ENCODE measurements around the gene DNAL1. TPM values are rescaled to one million over a fixed set of nuclear protein-coding genes. Genes with fewer than 3 reads are reported as not detected.

The DNAL1 gene
- polyA plus RNA-seq, 2 donors: 1.7 to 2.5 TPM

GRCh38 chr14:73663548-73664212 lies 18.9 kb downstream of the DNAL1 start:
- Histone ChIP-seq H3K27ac (ENCODE audit: low read depth in 2 of 2, low read length in 1 of 2) (no peak overlapping the region), H3K4me1 (ENCODE audit: control insufficient read depth in 2 of 2, insufficient read depth in 2 of 2, low read length in 1 of 2) (no peaks in the 10 kb centered on the region), H3K27me3 (ENCODE audit: control insufficient read depth in 1 of 2, insufficient read depth in 2 of 2, low read length in 2 of 2) (no peaks in the 10 kb centered on the region), H3K36me3 (ENCODE audit: control insufficient read depth in 2 of 2, insufficient read depth in 2 of 2, low read length in 1 of 2) (peaks cover 0 to 3% of the 10 kb centered on the region in 2 donors), H3K4me3 (ENCODE audit: low read depth in 1 of 2, low read length in 2 of 2) (no peak overlapping the region), H3K9me3 (ENCODE audit: control insufficient read depth in 2 of 2, insufficient read depth in 1 of 2, low read depth in 1 of 2, low read length in 1 of 2) (no peaks in the 10 kb centered on the region)

- H3K9me3 ChIP-seq (ENCODE audit: control insufficient read depth in 2 of 2, insufficient read depth in 1 of 2, low read depth in 1 of 2, low read length in 1 of 2): no peaks in the 10 kb centered on the region
- H3K36me3 ChIP-seq (ENCODE audit: control insufficient read depth in 2 of 2, insufficient read depth in 2 of 2, low read length in 1 of 2): peaks cover 0 to 3% of the 10 kb centered on the region in 2 donors
- 88 to 98% methylated on average over 2 of the region's 2 CpGs for WGBS, 2 donors
- H3K27me3 ChIP-seq (ENCODE audit: control insufficient read depth in 1 of 2, insufficient read depth in 2 of 2, low read length in 2 of 2): no peaks in the 10 kb centered on the region
- H3K4me1 ChIP-seq (ENCODE audit: control insufficient read depth in 2 of 2, insufficient read depth in 2 of 2, low read length in 1 of 2): no peaks in the 10 kb centered on the region
- H3K27ac ChIP-seq (ENCODE audit: low read depth in 2 of 2, low read length in 1 of 2): no peak overlapping the region
- no peak overlapping the region for H3K4me3 ChIP-seq (ENCODE audit: low read depth in 1 of 2, low read length in 2 of 2)
Measured at GRCh38 chr14:73665130-73665529, 20.3 kb downstream of the DNAL1 start.

GRCh38 chr14:73666583-73666982 lies 21.8 kb downstream of the DNAL1 start:
- 91 to 92% methylated on average over 5 of the region's 5 CpGs for WGBS, 2 donors

GRCh38 chr14:73667854-73668253 lies 23.1 kb downstream of the DNAL1 start:
- H3K9me3 ChIP-seq (ENCODE audit: control insufficient read depth in 2 of 2, insufficient read depth in 1 of 2, low read depth in 1 of 2, low read length in 1 of 2): no peaks in the 10 kb centered on the region
- WGBS, 2 donors: 92 to 95% methylated on average over 3 of the region's 3 CpGs

More at GRCh38 chr14:73666583-73666982, 21.8 kb downstream of the DNAL1 start:
- no peaks in the 10 kb centered on the region for H3K9me3 ChIP-seq (ENCODE audit: control insufficient read depth in 2 of 2, insufficient read depth in 1 of 2, low read depth in 1 of 2, low read length in 1 of 2)
- no peaks in the 10 kb centered on the region for H3K27me3 ChIP-seq (ENCODE audit: control insufficient read depth in 1 of 2, insufficient read depth in 2 of 2, low read length in 2 of 2)
- H3K27ac ChIP-seq (ENCODE audit: low read depth in 2 of 2, low read length in 1 of 2): no peak overlapping the region
- no peaks in the 10 kb centered on the region for H3K36me3 ChIP-seq (ENCODE audit: control insufficient read depth in 2 of 2, insufficient read depth in 2 of 2, low read length in 1 of 2)
- no peak overlapping the region for H3K4me3 ChIP-seq (ENCODE audit: low read depth in 1 of 2, low read length in 2 of 2)
- no peaks in the 10 kb centered on the region for H3K4me1 ChIP-seq (ENCODE audit: control insufficient read depth in 2 of 2, insufficient read depth in 2 of 2, low read length in 1 of 2)

GRCh38 chr14:73674986-73675385 lies 30.2 kb downstream of the DNAL1 start:
- Histone ChIP-seq H3K4me1 (ENCODE audit: control insufficient read depth in 2 of 2, insufficient read depth in 2 of 2, low read length in 1 of 2) (no peaks in the 10 kb centered on the region), H3K4me3 (ENCODE audit: low read depth in 1 of 2, low read length in 2 of 2) (no peak overlapping the region), H3K9me3 (ENCODE audit: control insufficient read depth in 2 of 2, insufficient read depth in 1 of 2, low read depth in 1 of 2, low read length in 1 of 2) (no peaks in the 10 kb centered on the region), H3K27ac (ENCODE audit: low read depth in 2 of 2, low read length in 1 of 2) (no peak overlapping the region), H3K36me3 (ENCODE audit: control insufficient read depth in 2 of 2, insufficient read depth in 2 of 2, low read length in 1 of 2) (no peaks in the 10 kb centered on the region), H3K27me3 (ENCODE audit: control insufficient read depth in 1 of 2, insufficient read depth in 2 of 2, low read length in 2 of 2) (no peaks in the 10 kb centered on the region)
- 82 to 90% methylated on average over 3 of the region's 3 CpGs for WGBS, 2 donors

More at GRCh38 chr14:73667854-73668253, 23.1 kb downstream of the DNAL1 start:
- H3K36me3 ChIP-seq (ENCODE audit: control insufficient read depth in 2 of 2, insufficient read depth in 2 of 2, low read length in 1 of 2): no peaks in the 10 kb centered on the region
- H3K4me3 ChIP-seq (ENCODE audit: low read depth in 1 of 2, low read length in 2 of 2): no peak overlapping the region
- H3K27me3 ChIP-seq (ENCODE audit: control insufficient read depth in 1 of 2, insufficient read depth in 2 of 2, low read length in 2 of 2): no peaks in the 10 kb centered on the region
- no peaks in the 10 kb centered on the region for H3K4me1 ChIP-seq (ENCODE audit: control insufficient read depth in 2 of 2, insufficient read depth in 2 of 2, low read length in 1 of 2)
- H3K27ac ChIP-seq (ENCODE audit: low read depth in 2 of 2, low read length in 1 of 2): no peak overlapping the region

- Histone ChIP-seq H3K36me3 (ENCODE audit: control insufficient read depth in 2 of 2, insufficient read depth in 2 of 2, low read length in 1 of 2) (no peaks in the 10 kb centered on the region), H3K27me3 (ENCODE audit: control insufficient read depth in 1 of 2, insufficient read depth in 2 of 2, low read length in 2 of 2) (no peaks in the 10 kb centered on the region), H3K27ac (ENCODE audit: low read depth in 2 of 2, low read length in 1 of 2) (no peak overlapping the region), H3K4me3 (ENCODE audit: low read depth in 1 of 2, low read length in 2 of 2) (no peak overlapping the region), H3K9me3 (ENCODE audit: control insufficient read depth in 2 of 2, insufficient read depth in 1 of 2, low read depth in 1 of 2, low read length in 1 of 2) (no peaks in the 10 kb centered on the region), H3K4me1 (ENCODE audit: control insufficient read depth in 2 of 2, insufficient read depth in 2 of 2, low read length in 1 of 2) (no peaks in the 10 kb centered on the region)
- 97 to 98% methylated on average over 4 of the region's 4 CpGs for WGBS, 2 donors
Measured at GRCh38 chr14:73678698-73679097, 33.9 kb downstream of the DNAL1 start.

- Histone ChIP-seq H3K27ac (ENCODE audit: low read depth in 2 of 2, low read length in 1 of 2) (no peak overlapping the region), H3K4me1 (ENCODE audit: control insufficient read depth in 2 of 2, insufficient read depth in 2 of 2, low read length in 1 of 2) (no peaks in the 10 kb centered on the region), H3K36me3 (ENCODE audit: control insufficient read depth in 2 of 2, insufficient read depth in 2 of 2, low read length in 1 of 2) (no peaks in the 10 kb centered on the region), H3K27me3 (ENCODE audit: control insufficient read depth in 1 of 2, insufficient read depth in 2 of 2, low read length in 2 of 2) (no peaks in the 10 kb centered on the region), H3K4me3 (ENCODE audit: low read depth in 1 of 2, low read length in 2 of 2) (no peak overlapping the region), H3K9me3 (ENCODE audit: control insufficient read depth in 2 of 2, insufficient read depth in 1 of 2, low read depth in 1 of 2, low read length in 1 of 2) (no peaks in the 10 kb centered on the region)
- 93% methylated on average over 5 of the region's 5 CpGs for WGBS, 2 donors
Measured at GRCh38 chr14:73680821-73681220, 36.0 kb downstream of the DNAL1 start.

- no peaks in the 10 kb centered on the region for H3K4me1 ChIP-seq (ENCODE audit: control insufficient read depth in 2 of 2, insufficient read depth in 2 of 2, low read length in 1 of 2)
- H3K9me3 ChIP-seq (ENCODE audit: control insufficient read depth in 2 of 2, insufficient read depth in 1 of 2, low read depth in 1 of 2, low read length in 1 of 2): no peaks in the 10 kb centered on the region
- no peaks in the 10 kb centered on the region for H3K36me3 ChIP-seq (ENCODE audit: control insufficient read depth in 2 of 2, insufficient read depth in 2 of 2, low read length in 1 of 2)
- 95% methylated on average over 5 of the region's 5 CpGs for WGBS, 2 donors
- no peak overlapping the region for H3K27ac ChIP-seq (ENCODE audit: low read depth in 2 of 2, low read length in 1 of 2)
- no peak overlapping the region for H3K4me3 ChIP-seq (ENCODE audit: low read depth in 1 of 2, low read length in 2 of 2)
- H3K27me3 ChIP-seq (ENCODE audit: control insufficient read depth in 1 of 2, insufficient read depth in 2 of 2, low read length in 2 of 2): no peaks in the 10 kb centered on the region
Measured at GRCh38 chr14:73684627-73685026, 39.8 kb downstream of the DNAL1 start.

GRCh38 chr14:73685328-73685727 lies 40.5 kb downstream of the DNAL1 start:
- 91 to 92% methylated on average over 9 of the region's 9 CpGs for WGBS, 2 donors
- Histone ChIP-seq H3K27ac (ENCODE audit: low read depth in 2 of 2, low read length in 1 of 2) (no peak overlapping the region), H3K4me3 (ENCODE audit: low read depth in 1 of 2, low read length in 2 of 2) (no peak overlapping the region), H3K27me3 (ENCODE audit: control insufficient read depth in 1 of 2, insufficient read depth in 2 of 2, low read length in 2 of 2) (no peaks in the 10 kb centered on the region), H3K36me3 (ENCODE audit: control insufficient read depth in 2 of 2, insufficient read depth in 2 of 2, low read length in 1 of 2) (no peaks in the 10 kb centered on the region), H3K9me3 (ENCODE audit: control insufficient read depth in 2 of 2, insufficient read depth in 1 of 2, low read depth in 1 of 2, low read length in 1 of 2) (no peaks in the 10 kb centered on the region), H3K4me1 (ENCODE audit: control insufficient read depth in 2 of 2, insufficient read depth in 2 of 2, low read length in 1 of 2) (no peaks in the 10 kb centered on the region)

- no peaks in the 10 kb centered on the region for H3K9me3 ChIP-seq (ENCODE audit: control insufficient read depth in 2 of 2, insufficient read depth in 1 of 2, low read depth in 1 of 2, low read length in 1 of 2)
- H3K27ac ChIP-seq (ENCODE audit: low read depth in 2 of 2, low read length in 1 of 2): no peak overlapping the region
- no peaks in the 10 kb centered on the region for H3K36me3 ChIP-seq (ENCODE audit: control insufficient read depth in 2 of 2, insufficient read depth in 2 of 2, low read length in 1 of 2)
- WGBS, 2 donors: 87 to 88% methylated on average over 3 of the region's 3 CpGs
- H3K4me3 ChIP-seq (ENCODE audit: low read depth in 1 of 2, low read length in 2 of 2): no peak overlapping the region
- no peaks in the 10 kb centered on the region for H3K27me3 ChIP-seq (ENCODE audit: control insufficient read depth in 1 of 2, insufficient read depth in 2 of 2, low read length in 2 of 2)
- no peaks in the 10 kb centered on the region for H3K4me1 ChIP-seq (ENCODE audit: control insufficient read depth in 2 of 2, insufficient read depth in 2 of 2, low read length in 1 of 2)
Measured at GRCh38 chr14:73686901-73687300, 42.1 kb downstream of the DNAL1 start.

Data from esophagus (tissue), 2 donors.